ENCODE measurements around the gene CELSR3. TPM values are rescaled to one million over a fixed set of nuclear protein-coding genes. Genes with fewer than 3 reads are reported as not detected.

CELSR3 gene
- total and polyA plus RNA-seq, 3 experiments from 2014 or later: 0.41 to 19.3 (median 19.3) TPM

DNA sequence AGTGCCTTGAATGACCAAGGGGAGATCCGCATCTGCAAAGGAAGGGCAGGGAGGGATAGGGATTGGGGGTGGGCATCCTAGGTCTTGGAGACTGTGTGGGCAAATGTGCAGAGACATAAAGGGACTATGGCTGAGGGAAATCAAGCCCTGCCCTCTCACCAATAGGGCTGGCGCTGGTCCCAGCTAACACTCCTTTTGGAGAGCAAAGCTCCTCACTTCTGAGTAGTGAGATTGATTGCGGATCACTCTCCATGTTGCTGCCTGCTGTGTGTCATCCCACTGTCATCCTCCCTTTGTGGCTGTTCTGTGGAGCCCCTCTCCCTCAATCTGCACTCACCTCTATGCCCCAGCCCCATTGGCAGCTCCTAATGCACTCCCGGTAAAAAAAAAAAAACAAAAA is 2.2 kb upstream of the CELSR3 start:
- no peak overlapping the region for H3K4me3 ChIP-seq (ENCODE audit: low read length)
- H3K27ac ChIP-seq (ENCODE audit: low read depth, low read length): no peak overlapping the region
- no peak for DNase-seq
- H3K36me3 Mint-ChIP-seq: no peaks in the 10 kb centered on the region
- H3K36me3 ChIP-seq (ENCODE audit: insufficient read depth, low read length): no peaks in the 10 kb centered on the region
- peaks cover 6 to 20% of the 10 kb centered on the region in 2 donors for H3K27me3 Mint-ChIP-seq
- peaks cover 15 to 29% (median 16%) of the 10 kb centered on the region in 3 donors for H3K4me1 Mint-ChIP-seq
- H3K4me1 ChIP-seq (ENCODE audit: insufficient read depth, low read length): peaks cover 26% of the 10 kb centered on the region
- POLR2A ChIA-PET: no interaction called here
- H3K27me3 ChIP-seq (ENCODE audit: insufficient read depth, low read length, poor library complexity, severe bottlenecking): peaks cover 14% of the 10 kb centered on the region
- CTCF ChIA-PET: no interaction called here
- H3K9me3 ChIP-seq (ENCODE audit: low read length): no peaks in the 10 kb centered on the region
- peaks cover 0 to under 1% (median 0%) of the 10 kb centered on the region in 5 donors for H3K9me3 Mint-ChIP-seq
- peak overlapping the region in 1 of 8 donors; percentile 27 for H3K27ac Mint-ChIP-seq
- H3K4me3 Mint-ChIP-seq: peak overlapping the region in 2 of 7 donors; percentile 76 to 90

DNA sequence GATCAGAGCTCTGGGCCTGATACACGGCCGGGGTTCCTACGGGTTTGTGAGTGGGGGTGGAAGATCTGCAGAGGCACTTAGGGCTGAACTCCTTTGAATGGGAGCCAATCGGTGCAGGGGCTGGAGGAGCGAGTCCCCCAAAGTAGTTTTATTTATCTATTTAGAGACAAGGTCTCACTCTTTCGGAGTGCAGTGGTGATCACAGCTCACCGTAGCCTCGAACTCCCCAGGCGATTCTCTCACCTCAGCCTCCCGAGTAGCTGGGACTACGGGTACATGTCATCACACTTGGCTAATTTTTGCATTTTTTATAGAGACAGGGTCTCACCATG is 1.6 kb upstream of the CELSR3 start:
- Histone ChIP-seq H3K4me1 (ENCODE audit: insufficient read depth, low read length) (peaks cover 26% of the 10 kb centered on the region), H3K4me3 (ENCODE audit: low read length) (no peak overlapping the region), H3K36me3 (ENCODE audit: insufficient read depth, low read length) (no peaks in the 10 kb centered on the region), H3K27me3 (ENCODE audit: insufficient read depth, low read length, poor library complexity, severe bottlenecking) (peaks cover 14% of the 10 kb centered on the region), H3K27ac (ENCODE audit: low read depth, low read length) (no peak overlapping the region), H3K9me3 (ENCODE audit: low read length) (no peaks in the 10 kb centered on the region)
- H3K4me3 Mint-ChIP-seq: peak overlapping the region; percentile 76 to 90 (median 78)
- no peak for DNase-seq
- peak overlapping the region in 2 of 8 donors; percentile 60 to 87 for H3K27ac Mint-ChIP-seq
- peaks cover 0 to 1% (median 0%) of the 10 kb centered on the region in 5 donors for H3K9me3 Mint-ChIP-seq
- POLR2A ChIA-PET: no interaction called here
- peaks cover 15 to 31% (median 16%) of the 10 kb centered on the region in 3 donors for H3K4me1 Mint-ChIP-seq
- no peaks in the 10 kb centered on the region for H3K36me3 Mint-ChIP-seq
- H3K27me3 Mint-ChIP-seq: peaks cover 8 to 22% of the 10 kb centered on the region in 2 donors
- CTCF ChIA-PET: interaction anchor here (0.6 to 1.1 kb wide), 2 partner anchors 22 to 56 kb away, joined by 3 to 5 read pairs; partner anchors contain the start of gene NCKIPSD

DNA sequence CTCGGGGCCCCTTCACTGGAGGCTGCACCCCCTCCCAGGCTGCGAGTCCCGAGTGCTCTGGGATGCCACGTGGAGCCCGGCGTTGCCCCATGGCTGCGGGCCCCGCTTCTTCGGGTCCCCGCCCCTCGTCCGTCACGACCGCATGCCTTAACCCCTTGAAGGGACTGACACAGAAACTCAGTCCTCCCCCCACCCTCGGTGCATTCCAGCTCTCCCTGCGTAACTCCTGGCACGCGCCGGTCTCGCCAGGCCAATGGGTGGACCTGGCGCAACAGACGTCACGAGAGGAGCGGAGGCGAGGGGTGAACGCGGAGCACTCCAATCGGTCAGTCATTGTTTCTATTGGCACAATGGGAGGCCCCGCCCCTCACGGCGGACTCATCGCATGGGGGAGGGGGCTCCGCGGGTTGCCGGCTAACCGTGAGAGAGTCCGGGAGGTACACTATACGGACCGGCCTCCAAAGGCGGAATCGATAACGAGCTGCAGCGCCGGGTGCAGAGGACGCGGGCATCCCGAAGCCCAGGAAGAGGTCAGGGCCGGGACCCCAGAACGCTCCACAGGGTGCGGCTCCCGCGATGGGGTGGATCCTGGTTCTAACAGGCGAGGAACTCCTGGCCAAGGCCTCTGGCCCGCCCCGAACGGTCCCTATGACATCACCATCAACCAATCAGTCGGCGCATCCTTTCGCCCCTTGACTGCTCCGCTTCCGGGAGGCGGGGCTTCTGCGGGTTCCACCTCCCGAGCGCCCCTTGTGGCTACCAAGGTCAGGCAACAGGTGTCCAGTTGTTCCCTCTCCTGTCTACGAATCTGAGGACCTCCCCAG is 1.0 kb upstream of the CELSR3 start:
- H3K9me3 ChIP-seq (ENCODE audit: low read length): no peaks in the 10 kb centered on the region
- POLR2A ChIA-PET: no interaction called here
- peak overlapping the region; percentile 74 for H3K4me3 ChIP-seq (ENCODE audit: low read length)
- peaks cover 26% of the 10 kb centered on the region for H3K4me1 ChIP-seq (ENCODE audit: insufficient read depth, low read length)
- Mint-ChIP-seq H3K4me3 (peak overlapping the region; percentile 76 to 90 (median 78)), H3K27me3 (peaks cover 8 to 22% of the 10 kb centered on the region in 2 donors), H3K4me1 (peaks cover 15 to 31% (median 16%) of the 10 kb centered on the region in 3 donors), H3K27ac (peak overlapping the region in 2 of 8 donors; percentile 53 to 87), H3K9me3 (peaks cover 0 to 1% (median 0%) of the 10 kb centered on the region in 5 donors), H3K36me3 (peaks cover 0 to 1% (median 0%) of the 10 kb centered on the region in 3 donors)
- H3K27me3 ChIP-seq (ENCODE audit: insufficient read depth, low read length, poor library complexity, severe bottlenecking): peaks cover 14% of the 10 kb centered on the region
- no peaks in the 10 kb centered on the region for H3K36me3 ChIP-seq (ENCODE audit: insufficient read depth, low read length)
- H3K27ac ChIP-seq (ENCODE audit: low read depth, low read length): peak overlapping the region; percentile 73
- peak; percentile 69 to 89 (median 86) for DNase-seq
- CTCF ChIA-PET: interaction anchor here (0.6 to 1.2 kb wide), 3 partner anchors 21 to 56 kb away, joined by 3 to 5 read pairs (median 3); partner anchors contain the start of gene NCKIPSD

DNA sequence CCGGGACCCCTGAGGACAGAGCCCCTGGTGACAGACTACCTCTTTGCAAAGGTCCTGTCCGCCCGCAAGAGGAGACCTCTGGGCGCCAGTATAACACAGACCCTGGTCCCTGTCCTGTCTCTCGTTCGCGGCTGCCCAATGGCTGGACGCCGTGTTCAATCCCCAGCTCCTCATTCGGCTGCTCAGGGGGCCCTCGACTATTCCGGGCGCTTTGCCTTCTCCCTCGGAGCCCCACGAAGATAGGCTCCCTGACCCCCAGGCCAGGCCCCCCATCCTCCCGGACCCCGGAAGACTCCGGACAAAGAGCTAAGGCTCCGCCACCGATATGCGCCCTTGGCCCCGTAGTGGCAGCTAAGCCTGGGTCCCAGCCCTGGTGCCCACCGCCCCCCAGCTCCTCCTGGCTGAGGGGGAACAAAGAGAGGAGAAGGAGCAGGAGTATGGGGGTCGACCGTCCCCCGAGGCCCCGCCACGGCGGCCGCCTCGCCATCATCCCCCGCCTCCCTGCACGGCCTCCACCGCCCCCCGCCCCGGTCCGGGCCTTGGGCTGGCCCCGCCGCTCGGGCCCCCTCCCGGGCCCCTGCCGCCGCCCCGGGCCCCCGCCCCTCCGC is 437 bp downstream of the CELSR3 start:
- CTCF ChIA-PET: no interaction called here
- H3K4me1 Mint-ChIP-seq: peaks cover 16 to 38% (median 18%) of the 10 kb centered on the region in 3 donors
- H3K27ac Mint-ChIP-seq: peak overlapping the region in 1 of 8 donors; percentile 87

DNA sequence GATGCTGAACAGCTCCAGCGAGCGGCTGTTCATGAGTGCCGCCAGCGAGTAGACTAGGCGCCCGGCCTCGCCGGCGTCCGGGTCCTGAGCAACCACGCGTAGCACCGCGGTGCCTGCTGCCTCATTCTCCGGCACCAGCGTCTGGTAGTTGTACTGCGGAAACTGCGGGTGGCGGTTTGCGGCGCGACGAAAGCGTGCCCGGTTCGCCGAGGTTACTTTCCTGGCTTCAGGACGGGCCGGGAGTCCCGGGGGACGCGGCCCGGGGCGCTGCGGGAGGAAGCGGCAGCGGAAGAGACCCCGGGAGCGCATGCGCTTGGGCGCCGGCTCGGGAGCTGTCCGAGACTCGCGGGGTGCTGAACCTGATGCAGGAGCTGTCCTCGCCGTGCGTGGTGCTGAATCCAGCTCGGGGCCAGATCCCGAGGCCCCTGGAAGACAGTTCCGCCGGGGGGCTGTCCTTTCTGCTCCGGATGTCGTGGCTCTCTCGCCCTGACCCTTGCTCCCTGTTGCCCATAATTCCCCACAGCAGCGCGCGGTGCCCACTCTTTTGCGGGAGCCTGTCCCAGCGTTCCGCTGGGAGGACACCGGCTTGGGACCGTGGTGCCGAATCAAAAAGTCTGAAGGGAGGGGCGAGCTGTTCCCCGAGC is 1.1 kb downstream of the CELSR3 start:
- no peaks in the 10 kb centered on the region for H3K36me3 ChIP-seq (ENCODE audit: insufficient read depth, low read length)
- ChIA-PET CTCF (no interaction called here), POLR2A (interaction anchor here (0.6 to 0.9 kb wide), 4 partner anchors 27 to 151 kb away, joined by 3 read pairs; partner anchors contain the start of gene IP6K2)
- Mint-ChIP-seq H3K4me1 (peaks cover 16 to 44% (median 20%) of the 10 kb centered on the region in 3 donors), H3K36me3 (peaks cover 0 to 1% (median 0%) of the 10 kb centered on the region in 3 donors), H3K27me3 (peaks cover 8 to 22% of the 10 kb centered on the region in 2 donors), H3K27ac (peak overlapping the region in 2 of 8 donors; percentile 54 to 70), H3K9me3 (peaks cover 0 to 1% (median 0%) of the 10 kb centered on the region in 5 donors), H3K4me3 (peak overlapping the region; percentile 32 to 68 (median 52))
- no peak overlapping the region for H3K27ac ChIP-seq (ENCODE audit: low read depth, low read length)
- peak; percentile 69 to 84 (median 70) for DNase-seq
- peaks cover 30% of the 10 kb centered on the region for H3K4me1 ChIP-seq (ENCODE audit: insufficient read depth, low read length)
- no peaks in the 10 kb centered on the region for H3K9me3 ChIP-seq (ENCODE audit: low read length)
- H3K4me3 ChIP-seq (ENCODE audit: low read length): no peak overlapping the region
- peaks cover 14% of the 10 kb centered on the region for H3K27me3 ChIP-seq (ENCODE audit: insufficient read depth, low read length, poor library complexity, severe bottlenecking)

More for the DNA sequence above, 437 bp downstream of the CELSR3 start:
- H3K27ac ChIP-seq (ENCODE audit: low read depth, low read length): no peak overlapping the region
- peak overlapping the region in 3 of 7 donors; percentile 40 to 90 (median 65) for H3K4me3 Mint-ChIP-seq
- no peaks in the 10 kb centered on the region for H3K36me3 ChIP-seq (ENCODE audit: insufficient read depth, low read length)
- no peak overlapping the region for H3K4me3 ChIP-seq (ENCODE audit: low read length)
- POLR2A ChIA-PET: interaction anchor here (0.6 to 0.9 kb wide), 3 partner anchors 28 to 150 kb away, joined by 3 read pairs; partner anchors contain the start of gene IP6K2
- no peak for DNase-seq
- peaks cover 26% of the 10 kb centered on the region for H3K4me1 ChIP-seq (ENCODE audit: insufficient read depth, low read length)
- peaks cover 0 to 1% (median 0%) of the 10 kb centered on the region in 3 donors for H3K36me3 Mint-ChIP-seq
- H3K27me3 Mint-ChIP-seq: peaks cover 8 to 22% of the 10 kb centered on the region in 2 donors
- peaks cover 14% of the 10 kb centered on the region for H3K27me3 ChIP-seq (ENCODE audit: insufficient read depth, low read length, poor library complexity, severe bottlenecking)
- H3K9me3 ChIP-seq (ENCODE audit: low read length): no peaks in the 10 kb centered on the region
- H3K9me3 Mint-ChIP-seq: peaks cover 0 to 1% (median 0%) of the 10 kb centered on the region in 5 donors

DNA sequence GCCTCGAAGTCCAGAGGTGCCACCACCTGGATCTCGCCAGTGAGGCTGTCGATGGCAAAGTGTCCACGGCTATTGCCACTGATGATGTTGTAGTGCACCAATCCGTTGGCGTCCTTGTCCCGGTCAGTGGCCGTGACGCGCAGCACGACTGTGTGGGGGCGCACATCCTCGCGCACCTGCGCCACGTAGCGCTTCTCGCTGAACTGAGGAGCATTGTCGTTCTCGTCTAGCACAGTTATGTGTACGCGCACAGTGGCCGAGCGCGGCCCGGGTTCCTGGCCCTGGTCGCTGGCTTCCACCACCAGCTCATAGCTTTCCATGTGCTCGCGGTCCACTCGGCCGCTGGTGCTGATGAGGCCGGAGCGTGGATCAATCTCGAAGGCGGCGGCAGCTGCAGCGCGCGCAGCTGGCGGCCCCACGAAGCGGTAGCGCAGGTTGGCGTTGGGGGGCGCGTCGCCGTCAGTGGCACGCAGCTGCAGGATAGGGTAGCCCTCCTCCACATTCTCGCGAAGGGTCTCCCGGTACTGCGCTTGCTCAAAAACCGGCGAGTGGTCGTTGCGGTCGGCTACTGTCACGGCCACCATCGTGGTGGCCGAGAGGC is 1.8 kb downstream of the CELSR3 start:
- Histone ChIP-seq H3K9me3 (ENCODE audit: low read length) (no peaks in the 10 kb centered on the region), H3K27me3 (ENCODE audit: insufficient read depth, low read length, poor library complexity, severe bottlenecking) (peaks cover 14% of the 10 kb centered on the region), H3K27ac (ENCODE audit: low read depth, low read length) (no peak overlapping the region), H3K4me3 (ENCODE audit: low read length) (no peak overlapping the region), H3K4me1 (ENCODE audit: insufficient read depth, low read length) (peaks cover 32% of the 10 kb centered on the region), H3K36me3 (ENCODE audit: insufficient read depth, low read length) (no peaks in the 10 kb centered on the region)
- ChIA-PET POLR2A (no interaction called here), CTCF (no interaction called here)
- H3K36me3 Mint-ChIP-seq: peaks cover 0 to 1% (median 0%) of the 10 kb centered on the region in 3 donors
- H3K27me3 Mint-ChIP-seq: peaks cover 8 to 22% of the 10 kb centered on the region in 2 donors
- H3K4me3 Mint-ChIP-seq: peak overlapping the region in 2 of 7 donors; percentile 23 to 82
- H3K27ac Mint-ChIP-seq: peak overlapping the region in 1 of 8 donors; percentile 70
- H3K4me1 Mint-ChIP-seq: peaks cover 16 to 48% (median 20%) of the 10 kb centered on the region in 3 donors
- peaks cover 0 to 1% (median 0%) of the 10 kb centered on the region in 5 donors for H3K9me3 Mint-ChIP-seq
- DNase-seq: no peak

DNA sequence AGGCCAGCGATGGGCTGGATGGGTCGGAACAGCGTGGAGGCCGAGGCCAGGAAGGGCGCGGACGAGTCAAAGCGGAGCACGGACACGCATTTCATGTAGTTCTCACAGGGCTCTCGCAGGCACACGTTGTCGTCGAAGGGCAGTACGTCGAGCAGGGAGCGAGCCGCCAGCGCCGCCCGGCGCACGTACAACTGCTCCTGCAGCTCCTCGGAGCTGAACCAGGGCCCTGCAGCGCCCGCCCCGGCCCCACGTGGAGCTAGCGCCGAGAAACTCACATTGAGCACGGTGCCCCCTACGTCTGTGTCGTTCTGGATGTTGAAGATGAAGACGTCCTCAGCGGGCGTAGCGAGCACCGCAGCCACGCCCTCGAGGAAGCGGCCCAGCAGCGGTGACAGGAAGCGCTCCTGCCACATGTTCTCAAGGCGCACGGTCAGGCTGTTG is 5.8 kb downstream of the CELSR3 start:
- peak overlapping the region; percentile 67 to 91 (median 75) for H3K4me3 Mint-ChIP-seq
- H3K4me3 ChIP-seq (ENCODE audit: low read length): peak overlapping the region; percentile 53
- POLR2A ChIA-PET: interaction anchor here (1.0 kb wide), 1 partner anchor 21 kb away, joined by 4 read pairs; the partner anchor contains the start of gene SLC26A6

More for the DNA sequence above, 5.8 kb downstream of the CELSR3 start:
- peak in 4 of 5 donors; percentile 20 to 64 (median 32) for DNase-seq
- Mint-ChIP-seq H3K27me3 (peaks cover 3 to 9% of the 10 kb centered on the region in 2 donors), H3K27ac (peak overlapping the region in 7 of 8 donors; percentile 45 to 82 (median 75)), H3K9me3 (peaks cover 0 to 1% (median 0%) of the 10 kb centered on the region in 5 donors), H3K4me1 (peaks cover 4 to 36% (median 7%) of the 10 kb centered on the region in 3 donors), H3K36me3 (peaks cover 0 to 7% (median 1%) of the 10 kb centered on the region in 3 donors)
- Histone ChIP-seq H3K27ac (ENCODE audit: low read depth, low read length) (peak overlapping the region; percentile 57), H3K36me3 (ENCODE audit: insufficient read depth, low read length) (no peaks in the 10 kb centered on the region), H3K4me1 (ENCODE audit: insufficient read depth, low read length) (peaks cover 19% of the 10 kb centered on the region), H3K9me3 (ENCODE audit: low read length) (no peaks in the 10 kb centered on the region), H3K27me3 (ENCODE audit: insufficient read depth, low read length, poor library complexity, severe bottlenecking) (peaks cover 1% of the 10 kb centered on the region)
- CTCF ChIA-PET: interaction anchor here (1.0 to 3.3 kb wide), 5 partner anchors 17 to 256 kb away, joined by 3 to 15 read pairs (median 4); partner anchors contain the start of gene SLC26A6
